NCI-H2107 (cell line): Measurements from ENCODE around the gene FAM174C.

ENCODE experiments used
- DNase-seq: peaks from one replicate; lab custom pipeline; 2025; lab: John Stamatoyannopoulos, UW

The FAM174C gene

GRCh38 chr19:1275260-1275975 is at the start of gene FAM174C:
FAM174C (plus strand) TSS chr19:1275530; CDS start chr19:1275550, 20 bp downstream.
- DNase-seq: peak; percentile 90

GRCh38 chr19:1226227-1226518 is 49.2 kb upstream of the FAM174C start:
- DNase-seq: no peak

GRCh38 chr19:1226522-1227303 is 48.6 kb upstream of the FAM174C start:
- no peak for DNase-seq

- DNase-seq: no peak
Observed at GRCh38 chr19:1227304-1228054, 47.9 kb upstream of the FAM174C start.

- no peak for DNase-seq
Observed at GRCh38 chr19:1228161-1228957, 47.0 kb upstream of the FAM174C start.

- no peak for DNase-seq
Observed at GRCh38 chr19:1229056-1229923, 46.0 kb upstream of the FAM174C start.

GRCh38 chr19:1229924-1230782 is 45.2 kb upstream of the FAM174C start:
- DNase-seq: no peak

GRCh38 chr19:1230783-1231489 is 44.4 kb upstream of the FAM174C start:
- no peak for DNase-seq

- DNase-seq: no peak
Observed at GRCh38 chr19:1231729-1232637, 43.3 kb upstream of the FAM174C start.

- no peak for DNase-seq
Observed at GRCh38 chr19:1232652-1233072, 42.7 kb upstream of the FAM174C start.

GRCh38 chr19:1233115-1233667 is 42.1 kb upstream of the FAM174C start:
- DNase-seq: no peak

- no peak for DNase-seq
Observed at GRCh38 chr19:1234051-1234954, 41.0 kb upstream of the FAM174C start.

GRCh38 chr19:1234955-1235380 is 40.4 kb upstream of the FAM174C start:
- DNase-seq: no peak

GRCh38 chr19:1235625-1236538 is 39.4 kb upstream of the FAM174C start:
- DNase-seq: no peak

GRCh38 chr19:1236576-1236975 is 38.8 kb upstream of the FAM174C start:
- DNase-seq: no peak
